Peyer's patch (tissue), 4 donors: Measurements from ENCODE around the gene ABHD17A. TPM values are rescaled to one million over a fixed set of nuclear protein-coding genes. Genes with fewer than 3 reads are reported as not detected.

ENCODE experiments used
- DNase-seq, 3 donors: peaks; one replicate each; pipeline ENCODE4 v3.0.0-alpha.2; 2017 to 2019
- H3K27ac ChIP-seq, 4 donors: fragments of 200-600 bp; sonication (generic); one replicate each; pipeline ENCODE4 v1.5.1; 2016 to 2019
- H3K27me3 ChIP-seq, 2 donors: fragments of 200-600 bp; sonication (generic); one replicate each; pipeline ENCODE4 v1.5.1; 2019
- H3K36me3 ChIP-seq, 3 donors: fragments of 200-600 bp; sonication (generic); one replicate each; pipeline ENCODE4 v1.5.1; 2016 to 2019
- H3K4me1 ChIP-seq, 4 donors: fragments of 200-600 bp; sonication (generic); one replicate each; pipeline ENCODE4 v1.5.1; 2016 to 2019
- H3K4me3 ChIP-seq, 4 donors: fragments of 200-600 bp; sonication (generic); 1 replicate in 3 of 4; 2 replicates in 1 of 4; pipeline ENCODE4 v1.5.1; 2016 to 2019; ENCODE audit warnings: mild to moderate bottlenecking in 1 of 4
- H3K9me3 ChIP-seq, 4 donors: fragments of 200-600 bp; sonication (generic); one replicate each; pipeline ENCODE4 v1.5.1; 2016 to 2019; ENCODE audit warnings: mild to moderate bottlenecking in 1 of 4
- POLR2A ChIP-seq, 2 donors: fragments of 450-650 bp; IDR thresholded peaks; one replicate each; pipeline ENCODE4 v1.5.1; 2017; ENCODE audit warnings: antibody characterized with exemption in 2 of 2, mild to moderate bottlenecking in 2 of 2, moderate library complexity in 2 of 2
- total RNA-seq, 4 donors: library from RNA; depleted of rRNA; stranded (reverse); fragments of >200 nt; gene quantifications; one replicate each; pipeline ENCODE4 v1.1.0, GENCODE V29; 2016
- TF ChIP-seq, protein P1 (sequence below), 6 experiments: fragments of 450-650 bp in 4 of 6; fragments of 200-600 bp in 2 of 6; sonication (generic) in 1 of 6; IDR thresholded peaks; one replicate each; pipeline ENCODE4 v1.5.1; 2017 to 2019; ENCODE audit warnings: antibody characterized with exemption in 6 of 6, mild to moderate bottlenecking in 3 of 6, moderate library complexity in 1 of 6

ABHD17A gene
- total RNA-seq, 4 donors from 2014 or later = 52.0 to 95.9 (median 68.4) TPM

GRCh38 chr19:1828279-1829238, 56.7 kb downstream of the ABHD17A start:
- Histone ChIP-seq H3K36me3 (peaks cover 0 to 43% (median 0%) of the 10 kb centered on the region in 3 donors), H3K27ac (no peak overlapping the region), H3K9me3 (no peaks in the 10 kb centered on the region), H3K27me3 (no peaks in the 10 kb centered on the region), H3K4me3 (no peak overlapping the region), H3K4me1 (peaks cover 0 to 14% (median 7%) of the 10 kb centered on the region in 4 donors)
- TF ChIP-seq POLR2A (IDR thresholded peaks at IDR 0.05) = no peak
- TF ChIP-seq, protein P1, sequence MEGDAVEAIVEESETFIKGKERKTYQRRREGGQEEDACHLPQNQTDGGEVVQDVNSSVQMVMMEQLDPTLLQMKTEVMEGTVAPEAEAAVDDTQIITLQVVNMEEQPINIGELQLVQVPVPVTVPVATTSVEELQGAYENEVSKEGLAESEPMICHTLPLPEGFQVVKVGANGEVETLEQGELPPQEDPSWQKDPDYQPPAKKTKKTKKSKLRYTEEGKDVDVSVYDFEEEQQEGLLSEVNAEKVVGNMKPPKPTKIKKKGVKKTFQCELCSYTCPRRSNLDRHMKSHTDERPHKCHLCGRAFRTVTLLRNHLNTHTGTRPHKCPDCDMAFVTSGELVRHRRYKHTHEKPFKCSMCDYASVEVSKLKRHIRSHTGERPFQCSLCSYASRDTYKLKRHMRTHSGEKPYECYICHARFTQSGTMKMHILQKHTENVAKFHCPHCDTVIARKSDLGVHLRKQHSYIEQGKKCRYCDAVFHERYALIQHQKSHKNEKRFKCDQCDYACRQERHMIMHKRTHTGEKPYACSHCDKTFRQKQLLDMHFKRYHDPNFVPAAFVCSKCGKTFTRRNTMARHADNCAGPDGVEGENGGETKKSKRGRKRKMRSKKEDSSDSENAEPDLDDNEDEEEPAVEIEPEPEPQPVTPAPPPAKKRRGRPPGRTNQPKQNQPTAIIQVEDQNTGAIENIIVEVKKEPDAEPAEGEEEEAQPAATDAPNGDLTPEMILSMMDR (IDR thresholded peaks at IDR 0.05) = no peak
- no peak for DNase-seq

GRCh38 chr19:1827566-1828278, 57.6 kb downstream of the ABHD17A start:
- TF ChIP-seq POLR2A (IDR thresholded peaks at IDR 0.05) = no peak
- TF ChIP-seq, protein P1 (IDR thresholded peaks at IDR 0.05) = no peak
- DNase-seq = no peak
- Histone ChIP-seq H3K4me3 (no peak overlapping the region), H3K27me3 (no peaks in the 10 kb centered on the region), H3K27ac (no peak overlapping the region), H3K4me1 (peaks cover 0 to 14% (median 7%) of the 10 kb centered on the region in 4 donors), H3K36me3 (peaks cover 0 to 51% (median 0%) of the 10 kb centered on the region in 3 donors), H3K9me3 (no peaks in the 10 kb centered on the region)

Other genes with a start within 250 kb of the ABHD17A start
- 100 to 1,000 TPM in 1 of 4 donors, 10 to 100 TPM in 3; 49.2 to 112 (median 80.3) TPM for gene TCF3, start 232.9 kb downstream of the ABHD17A start, total RNA-seq
- gene ONECUT3, start 132.0 kb downstream of the ABHD17A start, total RNA-seq = under 1 TPM in 2 of 4 donors, not detected in 2; 0.27 to 0.28 TPM
- 1 to 10 TPM in 1 of 4 donors, under 1 TPM in 2, not detected in 1; 0.35 to 4.5 (median 0.94) TPM for gene ATP8B3, start 73.2 kb downstream of the ABHD17A start, total RNA-seq
- 100 to 1,000 TPM in 1 of 4 donors, 10 to 100 TPM in 3; 47.0 to 101 (median 57.2) TPM for gene REXO1, start 37.0 kb downstream of the ABHD17A start, total RNA-seq
- 10 to 100 TPM; 10.3 to 18.2 (median 14.8) TPM for gene KLF16, start 21.9 kb downstream of the ABHD17A start, total RNA-seq
- 10 to 100 TPM; 18.2 to 33.3 (median 23.8) TPM for gene ADAT3, start 19.9 kb upstream of the ABHD17A start, total RNA-seq
- gene SCAMP4, start 19.9 kb upstream of the ABHD17A start, total RNA-seq = 10 to 100 TPM; 45.4 to 62.6 (median 57.0) TPM
- 100 to 1,000 TPM in 2 of 4 donors, 10 to 100 TPM in 2; 54.5 to 250 (median 103) TPM for gene CSNK1G2, start 55.7 kb upstream of the ABHD17A start, total RNA-seq
- gene BTBD2, start 130.2 kb upstream of the ABHD17A start, total RNA-seq = 100 to 1,000 TPM in 1 of 4 donors, 10 to 100 TPM in 3; 57.8 to 114 (median 76.0) TPM
- gene MKNK2, start 165.7 kb upstream of the ABHD17A start, total RNA-seq = 100 to 1,000 TPM; 119 to 253 (median 192) TPM
- gene MOB3A, start 210.8 kb upstream of the ABHD17A start, total RNA-seq = 10 to 100 TPM; 32.6 to 55.3 (median 35.1) TPM
- 1 to 10 TPM; 1.3 to 9.9 (median 3.8) TPM for gene IZUMO4, start 211.4 kb upstream of the ABHD17A start, total RNA-seq